NB4 (cell line): Measurements from ENCODE around the gene TBC1D25.

Experiments
- DNase-seq: peaks from one replicate; pipeline ENCODE4 v3.0.0; 2010; ENCODE audit warnings: low read depth
- H3K4me3 ChIP-seq: one replicate; pipeline ENCODE4 v1.5.1; 2011; ENCODE audit warnings: mild to moderate bottlenecking, low read depth, low read length, moderate library complexity
- MYC ChIP-seq: IDR thresholded peaks from 2 replicates; pipeline ENCODE4 v1.6.1; 2011; ENCODE audit warnings: low read depth, low read length
- POLR2A ChIP-seq: IDR thresholded peaks from 2 replicates; pipeline ENCODE4 v1.6.1; 2011; ENCODE audit warnings: mild to moderate bottlenecking; ENCODE audit not compliant: insufficient read length; ENCODE audit errors: extremely low read depth
- TF ChIP-seq, protein P1 (sequence below): IDR thresholded peaks from 2 replicates; pipeline ENCODE4 v1.6.1; 2011; ENCODE audit warnings: low read depth, low read length
- TF ChIP-seq, protein P2 (sequence below): IDR thresholded peaks from one replicate; pipeline ENCODE4 v1.5.1; 2012; ENCODE audit warnings: low read depth, low read length

Gene TBC1D25

DNA sequence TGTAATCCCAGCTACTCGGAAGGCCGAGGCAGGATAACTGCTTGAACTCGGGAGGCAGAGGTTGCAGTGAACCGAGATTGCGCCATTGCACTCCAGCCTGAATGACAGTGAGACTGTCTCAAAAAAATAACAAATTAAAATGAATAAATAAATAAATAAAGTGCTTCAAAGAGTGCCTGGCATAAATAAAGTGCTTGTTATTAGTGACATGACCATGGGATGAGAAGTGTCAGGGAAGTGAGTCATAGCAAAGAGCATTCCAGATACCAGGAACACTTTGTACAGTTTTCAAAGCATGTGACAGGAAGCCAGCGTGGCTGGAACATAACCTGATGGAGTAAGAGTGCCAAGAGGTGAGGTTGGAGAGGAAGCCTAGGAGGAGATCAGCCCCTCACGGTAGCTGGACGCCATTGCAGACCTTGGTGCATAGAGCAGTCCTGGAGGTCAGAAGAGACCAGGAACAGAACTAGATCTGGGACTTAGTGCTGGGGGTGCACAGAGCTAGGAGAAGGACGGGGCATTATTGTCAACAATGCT lies 51.8 kb downstream of the TBC1D25 start:
- TF ChIP-seq POLR2A, result no peak
- TF ChIP-seq MYC, result no peak
- TF ChIP-seq, protein P1, sequence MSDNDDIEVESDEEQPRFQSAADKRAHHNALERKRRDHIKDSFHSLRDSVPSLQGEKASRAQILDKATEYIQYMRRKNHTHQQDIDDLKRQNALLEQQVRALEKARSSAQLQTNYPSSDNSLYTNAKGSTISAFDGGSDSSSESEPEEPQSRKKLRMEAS, result no peak
- TF ChIP-seq, protein P2, sequence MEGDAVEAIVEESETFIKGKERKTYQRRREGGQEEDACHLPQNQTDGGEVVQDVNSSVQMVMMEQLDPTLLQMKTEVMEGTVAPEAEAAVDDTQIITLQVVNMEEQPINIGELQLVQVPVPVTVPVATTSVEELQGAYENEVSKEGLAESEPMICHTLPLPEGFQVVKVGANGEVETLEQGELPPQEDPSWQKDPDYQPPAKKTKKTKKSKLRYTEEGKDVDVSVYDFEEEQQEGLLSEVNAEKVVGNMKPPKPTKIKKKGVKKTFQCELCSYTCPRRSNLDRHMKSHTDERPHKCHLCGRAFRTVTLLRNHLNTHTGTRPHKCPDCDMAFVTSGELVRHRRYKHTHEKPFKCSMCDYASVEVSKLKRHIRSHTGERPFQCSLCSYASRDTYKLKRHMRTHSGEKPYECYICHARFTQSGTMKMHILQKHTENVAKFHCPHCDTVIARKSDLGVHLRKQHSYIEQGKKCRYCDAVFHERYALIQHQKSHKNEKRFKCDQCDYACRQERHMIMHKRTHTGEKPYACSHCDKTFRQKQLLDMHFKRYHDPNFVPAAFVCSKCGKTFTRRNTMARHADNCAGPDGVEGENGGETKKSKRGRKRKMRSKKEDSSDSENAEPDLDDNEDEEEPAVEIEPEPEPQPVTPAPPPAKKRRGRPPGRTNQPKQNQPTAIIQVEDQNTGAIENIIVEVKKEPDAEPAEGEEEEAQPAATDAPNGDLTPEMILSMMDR, result no peak
- DNase-seq, result no peak

DNA sequence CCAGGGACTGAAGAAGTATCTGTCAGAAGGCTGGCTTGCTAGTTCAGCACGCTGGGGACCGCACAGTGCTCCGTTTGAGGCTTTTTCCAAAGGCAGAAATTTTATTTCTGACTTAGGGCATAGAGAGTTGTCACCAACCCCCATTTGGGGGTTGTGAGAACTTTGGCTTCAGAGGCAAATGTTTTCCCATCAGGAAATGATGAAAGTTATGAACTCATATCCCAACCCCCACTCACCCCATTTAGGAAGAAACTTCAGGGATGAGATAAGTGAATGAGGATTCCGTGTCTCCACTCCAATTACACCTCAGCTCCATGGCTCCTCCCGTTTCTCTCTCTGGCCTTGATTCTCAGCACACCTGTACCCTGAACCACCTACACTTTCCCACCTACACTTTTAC lies 53.5 kb downstream of the TBC1D25 start:
- TF ChIP-seq, protein P2, result no peak
- TF ChIP-seq POLR2A (no peak), MYC (no peak)
- TF ChIP-seq, protein P1, result no peak
- no peak overlapping the region for H3K4me3 ChIP-seq
- DNase-seq, result no peak

More for the DNA sequence above, 51.8 kb downstream of the TBC1D25 start:
- no peak overlapping the region for H3K4me3 ChIP-seq

- no peak overlapping the region for H3K4me3 ChIP-seq
- DNase-seq, result no peak
- TF ChIP-seq, protein P1, result no peak
- TF ChIP-seq, protein P2, result no peak
- TF ChIP-seq MYC (no peak), POLR2A (no peak)
Observed at GRCh38 chrX:48595929-48596328, 56.4 kb downstream of the TBC1D25 start.

DNA sequence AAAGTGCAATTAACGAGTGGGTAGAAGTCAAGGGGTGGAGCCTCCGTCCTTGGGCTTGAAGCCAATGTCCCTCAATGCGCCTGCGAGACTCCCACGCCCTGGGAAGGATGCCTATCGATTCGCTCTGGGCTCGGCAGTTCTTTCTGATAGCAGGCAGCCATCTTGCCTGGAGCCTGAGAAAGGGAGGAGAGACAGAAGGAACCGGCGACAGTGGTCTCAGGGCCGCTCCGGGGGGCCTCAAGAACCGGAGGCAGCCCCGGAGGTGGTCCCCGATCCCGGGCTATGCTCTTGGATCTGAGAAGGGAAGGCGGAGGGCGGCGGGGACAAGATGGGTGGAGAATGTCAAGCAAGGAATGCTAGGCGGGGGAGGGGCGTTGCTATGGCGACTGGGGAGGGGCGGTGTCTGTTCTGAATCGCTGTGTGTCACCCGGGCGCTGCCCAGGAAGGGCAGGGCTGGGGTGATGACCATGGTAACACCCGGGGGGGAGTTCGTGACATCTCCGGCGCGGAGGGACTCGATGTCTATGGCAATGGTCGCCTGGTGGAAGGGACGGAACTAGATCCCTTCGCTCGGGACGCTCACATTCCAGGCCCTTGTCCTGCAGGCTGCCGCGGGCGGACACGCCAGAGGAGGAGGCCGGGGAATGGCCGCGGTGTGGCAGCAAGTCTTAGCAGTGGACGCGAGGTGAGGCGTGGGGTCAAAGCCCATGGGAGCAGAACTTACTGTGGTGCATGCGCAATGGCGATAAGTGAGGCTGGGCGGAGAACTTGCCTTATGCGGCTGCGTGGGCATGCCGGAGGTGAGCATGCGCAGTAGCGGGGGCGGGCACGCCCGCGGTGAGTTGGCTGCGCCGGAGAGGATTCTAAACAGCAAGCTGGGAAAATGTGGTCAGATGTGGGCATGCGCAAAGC lies 58.1 kb downstream of the TBC1D25 start, which contains the start of gene WDR13:
Gene WDR13 (plus strand): TSS at position 140 of the 912 bp plus-strand sequence. CDS start 505 bp downstream, at position 645.
- TF ChIP-seq MYC (peak; percentile 51), POLR2A (peak; percentile 65)
- TF ChIP-seq, protein P1, result peak; percentile 63
- TF ChIP-seq, protein P2, result no peak
- DNase-seq, result peak; percentile 92
- H3K4me3 ChIP-seq, result peak within 1 kb of the TSS; percentile 88

DNA sequence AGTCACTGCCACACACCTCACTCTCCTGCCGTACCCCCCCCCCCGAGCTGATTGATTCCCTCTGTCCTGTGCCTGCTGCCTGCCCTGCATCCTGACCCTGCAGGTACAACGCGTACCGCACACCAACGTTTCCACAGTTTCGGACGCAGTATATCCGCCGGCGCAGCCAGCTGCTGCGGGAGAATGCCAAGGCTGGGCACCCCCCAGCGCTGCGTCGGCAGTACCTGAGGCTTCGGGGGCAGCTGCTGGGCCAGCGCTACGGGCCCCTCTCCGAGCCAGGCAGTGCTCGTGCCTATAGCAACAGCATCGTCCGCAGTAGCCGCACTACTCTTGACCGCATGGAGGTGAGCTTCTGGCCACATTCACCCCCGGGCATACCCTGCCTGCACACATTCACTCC lies 59.1 kb downstream of the TBC1D25 start:
- DNase-seq, result no peak
- TF ChIP-seq POLR2A, result no peak
- no peak for TF ChIP-seq MYC
- TF ChIP-seq, protein P1, result no peak
- peak overlapping the region; percentile 88 for H3K4me3 ChIP-seq

GRCh38 chrX:48599341-48599740 lies 59.8 kb downstream of the TBC1D25 start:
- H3K4me3 ChIP-seq, result no peak overlapping the region
- TF ChIP-seq, protein P1, result no peak
- no peak for TF ChIP-seq POLR2A
- no peak for DNase-seq
